ENCODE data around the gene CCNC.

DNA sequence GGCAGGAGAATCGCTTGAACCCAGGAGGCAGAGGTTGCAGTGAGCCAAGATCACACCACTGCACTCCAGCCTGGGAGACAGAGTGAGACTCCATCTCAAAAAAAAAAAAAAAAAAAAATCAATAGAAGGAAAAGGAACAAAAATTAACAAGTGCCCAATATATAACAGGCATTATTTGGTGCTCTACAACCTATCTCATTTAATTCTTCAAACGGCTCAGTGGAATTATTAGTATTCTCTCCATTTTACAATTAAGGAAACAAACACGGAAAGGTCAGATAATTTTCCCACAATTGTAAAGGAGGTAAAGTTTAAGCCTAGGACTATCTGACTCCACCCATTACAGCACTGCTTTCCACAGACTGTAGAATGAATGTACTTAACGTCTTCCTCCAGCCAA, 19.8 kb downstream of the CCNC start:
- TF ChIP-seq GATA2 (IDR thresholded peaks at IDR 0.05; ENCODE audit: low read depth, low read length) (no peak), GATA3 (IDR thresholded peaks at IDR 0.05; ENCODE audit: low read depth, low read length) (no peak)
